Lower leg skin (tissue), 4 donors: ENCODE results near the gene ZNF586. TPM values are rescaled to one million over a fixed set of nuclear protein-coding genes. Genes with fewer than 3 reads are reported as not detected.
"Not testable (repeated sequence)": the region's sequence is repeated elsewhere in the genome, so short reads cannot be mapped to it uniquely, and the experiment has no call there.

Experiments
- DNase-seq, 2 donors: peaks; one replicate each; pipeline ENCODE4 v3.0.0-alpha.2; 2019; ENCODE audit warnings: low spot score in 2 of 2
- H3K4me3 ChIP-seq: fragments of 200-600 bp; sonication (generic); 2 replicates; pipeline ENCODE4 v1.5.1; 2017; ENCODE audit warnings: mild to moderate bottlenecking, low read depth; ENCODE audit not compliant: poor library complexity, severe bottlenecking
- POLR2A ChIP-seq, 2 donors: fragments of 450-650 bp; IDR thresholded peaks; one replicate each; pipeline ENCODE4 v1.6.1; 2016 to 2017; ENCODE audit warnings: antibody characterized with exemption in 2 of 2, mild to moderate bottlenecking in 1 of 2, moderate library complexity in 1 of 2
- WGBS, 2 donors: methylation state at CpG; one replicate each; pipeline ENCODE4 v1.1.5; 2018; 5-methylcytosine and 5-hydroxymethylcytosine counted together
- intact Hi-C: fragments of 100-400 bp; cut with DNase I; formaldehyde crosslinking; loops from one replicate; pipeline ENCODE4 v1.15.0; 2023; ENCODE audit warnings: low total_unique reads
- total RNA-seq, 4 donors: library from RNA; depleted of rRNA; stranded (reverse); fragments of >200 nt; gene quantifications; one replicate each; pipeline ENCODE4 v1.1.0, GENCODE V29; 2016
- TF ChIP-seq, protein P1 (sequence below), 3 donors: fragments of 450-650 bp; IDR thresholded peaks; one replicate each; pipeline ENCODE4 v1.5.1; 2016; ENCODE audit warnings: antibody characterized with exemption in 3 of 3, mild to moderate bottlenecking in 3 of 3, moderate library complexity in 2 of 3

ZNF586 gene
- total RNA-seq, 4 donors from 2014 or later: 9.1 to 21.4 (median 17.5) TPM

DNA sequence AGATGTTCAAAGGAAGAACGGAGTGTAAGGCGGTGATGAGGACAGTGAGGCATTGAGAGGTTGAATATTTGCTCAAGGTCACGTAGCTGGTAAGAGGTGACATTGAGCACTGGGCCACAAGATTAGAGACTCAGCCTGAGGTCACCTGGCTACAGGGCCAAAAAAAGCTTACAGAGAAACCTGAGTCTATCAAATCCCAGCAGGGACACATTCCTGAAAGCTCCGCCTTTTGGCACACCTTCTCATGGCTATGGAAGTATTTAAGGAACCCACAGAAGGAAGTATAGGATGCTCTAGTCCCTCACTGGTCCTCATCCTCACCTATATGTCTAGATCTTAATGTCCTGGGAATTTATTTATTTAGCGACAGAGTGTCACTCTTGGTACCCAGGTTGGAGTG is 17.4 kb downstream of the ZNF586 start:
- TF ChIP-seq POLR2A (IDR thresholded peaks at IDR 0.05): no peak
- TF ChIP-seq, protein P1, sequence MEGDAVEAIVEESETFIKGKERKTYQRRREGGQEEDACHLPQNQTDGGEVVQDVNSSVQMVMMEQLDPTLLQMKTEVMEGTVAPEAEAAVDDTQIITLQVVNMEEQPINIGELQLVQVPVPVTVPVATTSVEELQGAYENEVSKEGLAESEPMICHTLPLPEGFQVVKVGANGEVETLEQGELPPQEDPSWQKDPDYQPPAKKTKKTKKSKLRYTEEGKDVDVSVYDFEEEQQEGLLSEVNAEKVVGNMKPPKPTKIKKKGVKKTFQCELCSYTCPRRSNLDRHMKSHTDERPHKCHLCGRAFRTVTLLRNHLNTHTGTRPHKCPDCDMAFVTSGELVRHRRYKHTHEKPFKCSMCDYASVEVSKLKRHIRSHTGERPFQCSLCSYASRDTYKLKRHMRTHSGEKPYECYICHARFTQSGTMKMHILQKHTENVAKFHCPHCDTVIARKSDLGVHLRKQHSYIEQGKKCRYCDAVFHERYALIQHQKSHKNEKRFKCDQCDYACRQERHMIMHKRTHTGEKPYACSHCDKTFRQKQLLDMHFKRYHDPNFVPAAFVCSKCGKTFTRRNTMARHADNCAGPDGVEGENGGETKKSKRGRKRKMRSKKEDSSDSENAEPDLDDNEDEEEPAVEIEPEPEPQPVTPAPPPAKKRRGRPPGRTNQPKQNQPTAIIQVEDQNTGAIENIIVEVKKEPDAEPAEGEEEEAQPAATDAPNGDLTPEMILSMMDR (IDR thresholded peaks at IDR 0.05): no peak
- DNase-seq: no peak
- WGBS, 2 donors: 89 to 91% methylated on average over 5 of the region's 5 CpGs
- intact Hi-C loops: no loop called here
- no peak overlapping the region for H3K4me3 ChIP-seq

DNA sequence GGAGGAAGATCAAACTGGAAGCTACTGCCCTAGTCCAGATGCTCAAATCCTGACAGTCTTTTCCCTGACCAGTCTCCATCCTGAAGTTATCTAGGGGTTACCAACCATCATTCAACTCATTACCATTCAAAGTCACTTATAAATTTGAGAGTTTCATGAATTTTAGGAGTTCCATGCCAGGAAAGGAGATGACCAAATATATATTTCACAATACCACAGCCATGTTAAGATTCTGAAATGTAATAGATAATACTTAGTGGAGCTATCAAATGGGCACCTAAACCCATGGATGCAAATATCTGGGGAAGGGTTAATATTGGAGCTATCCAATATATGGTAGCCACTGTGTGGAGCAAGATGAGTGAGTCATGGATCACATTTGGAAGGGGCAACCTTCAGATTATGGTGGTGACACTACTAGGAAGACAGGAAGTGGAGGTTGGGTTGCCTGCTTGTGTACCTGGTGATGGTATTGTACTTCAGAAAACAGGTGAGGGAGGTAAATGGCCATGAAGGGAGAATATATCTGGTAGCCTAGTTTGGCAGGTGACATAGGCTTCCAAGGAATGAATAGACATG is 18.7 kb downstream of the ZNF586 start:
- no peak for DNase-seq
- no peak overlapping the region for H3K4me3 ChIP-seq
- TF ChIP-seq, protein P1 (IDR thresholded peaks at IDR 0.05): no peak
- intact Hi-C loops: no loop called here

DNA sequence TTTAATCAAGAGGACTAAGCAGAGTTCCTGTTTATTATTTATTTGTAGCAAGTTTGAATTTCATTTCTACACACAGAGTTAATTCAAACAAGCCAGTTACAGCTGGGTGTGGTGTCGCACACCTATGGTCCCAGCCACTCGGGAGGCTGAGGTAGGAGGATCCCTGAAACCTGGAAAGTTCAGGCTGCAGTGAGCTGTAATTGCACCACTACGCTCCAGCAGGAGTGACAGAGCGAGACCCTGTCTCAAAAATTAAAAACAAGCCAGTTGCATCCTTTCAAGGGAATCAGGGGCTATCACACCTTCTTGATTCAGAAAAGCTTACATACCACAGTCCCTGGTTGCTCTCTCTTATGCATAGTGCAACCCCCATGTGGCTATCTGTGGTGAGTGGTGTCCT is 19.8 kb downstream of the ZNF586 start:
- WGBS, 2 donors: 96% methylated on average over 4 of the region's 4 CpGs
- H3K4me3 ChIP-seq: no peak overlapping the region
- TF ChIP-seq, protein P1 (IDR thresholded peaks at IDR 0.05): no peak
- TF ChIP-seq POLR2A (IDR thresholded peaks at IDR 0.05): no peak
- DNase-seq: no peak
- intact Hi-C loops: no loop called here

DNA sequence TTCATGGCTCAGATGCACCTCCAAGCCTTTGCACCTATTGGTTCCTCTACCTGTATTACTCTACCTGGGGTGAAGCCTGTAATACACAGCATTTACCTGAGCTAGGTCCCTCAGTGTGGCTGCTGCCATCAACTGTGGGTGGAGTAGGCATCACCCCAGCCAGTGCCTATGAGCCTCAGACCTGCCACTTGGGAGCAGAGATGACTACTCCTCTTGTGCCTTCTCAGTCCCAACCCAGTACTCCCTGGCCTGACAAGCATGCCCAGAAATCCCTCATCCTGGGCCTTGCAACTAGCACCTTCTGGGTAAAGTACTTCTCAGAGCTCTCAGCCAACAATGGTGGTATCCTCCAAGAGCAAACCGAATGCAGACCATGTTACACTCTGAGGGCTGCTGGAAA is 27.1 kb downstream of the ZNF586 start:
- intact Hi-C loops, DNase-seq, H3K4me3 ChIP-seq: not testable (repeated sequence)
- 94 to 100% methylated on average over 1 of the region's 1 CpG for WGBS, 2 donors

DNA sequence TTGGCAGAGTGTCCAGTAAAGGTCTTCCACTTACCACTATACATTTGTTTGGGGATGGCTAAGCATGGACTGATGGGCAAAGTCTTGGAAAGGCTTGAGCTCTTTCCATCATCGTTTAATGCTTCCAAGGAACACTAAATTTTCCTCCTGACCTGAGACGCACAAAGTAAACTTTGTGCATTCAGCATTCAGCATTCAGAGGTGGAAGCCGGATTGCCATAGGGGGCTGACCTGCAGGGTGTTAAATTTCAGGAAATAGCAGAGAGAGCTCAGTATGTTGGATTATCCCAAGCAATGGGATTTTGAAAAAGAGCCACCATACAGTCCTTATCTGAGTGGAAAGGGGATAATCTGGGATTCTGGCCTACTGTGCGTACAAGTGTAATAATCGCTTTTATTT is 31.2 kb downstream of the ZNF586 start:
- intact Hi-C loops: no loop called here
- no peak for TF ChIP-seq POLR2A (IDR thresholded peaks at IDR 0.05)
- TF ChIP-seq, protein P1 (IDR thresholded peaks at IDR 0.05): no peak
- WGBS, 2 donors: 70 to 71% methylated on average over 5 of the region's 5 CpGs
- H3K4me3 ChIP-seq: no peak overlapping the region
- DNase-seq: no peak

DNA sequence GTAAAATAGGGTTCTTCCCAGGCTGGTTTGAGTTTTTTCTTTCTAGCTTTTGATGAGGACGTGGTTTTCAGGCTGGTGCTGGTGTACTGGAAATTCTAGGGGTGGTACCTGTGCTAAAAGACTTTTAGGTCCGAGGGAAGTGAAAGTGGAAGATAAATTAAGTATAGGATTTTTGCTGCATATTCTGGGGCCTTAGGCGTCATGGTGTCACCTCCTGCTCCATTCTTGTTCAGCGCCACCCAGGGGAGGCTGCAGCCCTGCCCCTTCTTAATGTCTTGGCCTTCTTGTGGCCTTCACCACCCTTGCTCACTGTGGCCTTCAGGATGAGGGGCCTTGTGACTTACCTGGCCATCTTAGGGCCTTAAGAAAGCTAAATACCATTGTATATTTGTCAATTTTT is 32.8 kb downstream of the ZNF586 start:
- intact Hi-C loops: no loop called here
- 78 to 80% methylated on average over 4 of the region's 4 CpGs for WGBS, 2 donors
- no peak overlapping the region for H3K4me3 ChIP-seq
- no peak for TF ChIP-seq POLR2A (IDR thresholded peaks at IDR 0.05)
- TF ChIP-seq, protein P1 (IDR thresholded peaks at IDR 0.05): no peak
- DNase-seq: no peak
